Breast epithelium (tissue), 3 donors: ENCODE results near the gene RPL29.

Source experiments
- POLR2AphosphoS5 ChIP-seq, 3 donors: sonication (generic); formaldehyde crosslinking; IDR thresholded peaks; one replicate each; pipeline ENCODE4 v1.6.1; 2017; ENCODE audit warnings: antibody characterized with exemption in 3 of 3
- TF ChIP-seq, protein P1 (sequence below), 3 donors: fragments of 450-650 bp; IDR thresholded peaks; one replicate each; pipeline ENCODE4 v1.5.1; 2016 to 2017; ENCODE audit warnings: antibody characterized with exemption in 3 of 3, mild to moderate bottlenecking in 3 of 3, moderate library complexity in 3 of 3

DNA sequence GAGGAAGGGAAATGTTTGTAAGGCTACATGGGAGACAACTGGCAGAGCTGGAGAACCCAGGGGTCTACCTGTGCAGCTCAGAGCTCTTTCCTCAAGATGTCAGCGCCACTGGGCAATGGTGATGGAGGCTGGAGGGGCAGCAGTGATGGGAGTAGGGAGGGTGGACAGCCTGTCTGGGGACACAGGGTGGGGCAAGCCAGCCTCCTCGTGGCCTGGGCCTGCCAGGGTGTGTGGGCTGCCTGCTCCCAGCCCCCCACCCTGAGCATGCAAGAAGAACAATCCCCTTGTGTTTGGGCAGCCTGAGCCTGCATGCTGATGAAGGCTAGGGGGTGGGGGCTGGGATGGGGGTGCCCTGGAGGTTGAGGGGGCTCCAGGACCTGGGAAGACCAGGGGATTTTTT lies 29.7 kb downstream of the RPL29 start:
- TF ChIP-seq, protein P1, sequence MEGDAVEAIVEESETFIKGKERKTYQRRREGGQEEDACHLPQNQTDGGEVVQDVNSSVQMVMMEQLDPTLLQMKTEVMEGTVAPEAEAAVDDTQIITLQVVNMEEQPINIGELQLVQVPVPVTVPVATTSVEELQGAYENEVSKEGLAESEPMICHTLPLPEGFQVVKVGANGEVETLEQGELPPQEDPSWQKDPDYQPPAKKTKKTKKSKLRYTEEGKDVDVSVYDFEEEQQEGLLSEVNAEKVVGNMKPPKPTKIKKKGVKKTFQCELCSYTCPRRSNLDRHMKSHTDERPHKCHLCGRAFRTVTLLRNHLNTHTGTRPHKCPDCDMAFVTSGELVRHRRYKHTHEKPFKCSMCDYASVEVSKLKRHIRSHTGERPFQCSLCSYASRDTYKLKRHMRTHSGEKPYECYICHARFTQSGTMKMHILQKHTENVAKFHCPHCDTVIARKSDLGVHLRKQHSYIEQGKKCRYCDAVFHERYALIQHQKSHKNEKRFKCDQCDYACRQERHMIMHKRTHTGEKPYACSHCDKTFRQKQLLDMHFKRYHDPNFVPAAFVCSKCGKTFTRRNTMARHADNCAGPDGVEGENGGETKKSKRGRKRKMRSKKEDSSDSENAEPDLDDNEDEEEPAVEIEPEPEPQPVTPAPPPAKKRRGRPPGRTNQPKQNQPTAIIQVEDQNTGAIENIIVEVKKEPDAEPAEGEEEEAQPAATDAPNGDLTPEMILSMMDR (IDR thresholded peaks at IDR 0.05), result no peak
- TF ChIP-seq POLR2AphosphoS5 (IDR thresholded peaks at IDR 0.05), result no peak
